OCI-LY7 (cell line): Measurements from ENCODE around the gene FAM163B.

ENCODE experiments used
- EZH2phosphoT487 ChIP-seq: fragments of 200-600 bp; sonication (generic); IDR thresholded peaks from 2 replicates; pipeline ENCODE4 v1.6.1; 2018; ENCODE audit warnings: low read depth, borderline replicate concordance, mild to moderate bottlenecking, mixed run types, antibody characterized with exemption, low read length, moderate library complexity, mixed read lengths
- TF ChIP-seq, protein P1 (sequence below): fragments of 200-600 bp; sonication (generic); conservative IDR thresholded peaks from 2 replicates; pipeline ENCODE4 v1.5.1; 2014; ENCODE audit warnings: mild to moderate bottlenecking, antibody characterized with exemption, low read length, moderate library complexity, mixed read lengths

DNA sequence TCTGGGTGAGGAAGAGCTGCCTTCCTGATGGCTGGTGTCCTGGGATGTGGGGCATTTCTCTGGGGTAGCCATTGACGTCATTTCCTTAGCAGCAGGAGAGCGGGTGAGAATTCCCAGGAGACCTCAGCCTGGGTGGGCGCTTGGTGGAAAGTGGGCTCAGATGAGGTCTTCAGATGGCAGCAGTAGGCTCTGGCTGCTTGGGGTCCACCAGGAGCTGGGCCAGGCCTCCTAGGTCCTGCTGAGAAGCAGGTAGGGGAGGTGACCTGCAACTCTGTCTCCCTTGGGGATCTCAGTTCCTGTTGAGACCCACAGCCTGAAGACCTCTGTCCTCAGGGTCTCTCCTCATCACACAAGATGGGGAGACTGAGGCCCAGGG lies 31.5 kb downstream of the FAM163B start:
- TF ChIP-seq, protein P1, sequence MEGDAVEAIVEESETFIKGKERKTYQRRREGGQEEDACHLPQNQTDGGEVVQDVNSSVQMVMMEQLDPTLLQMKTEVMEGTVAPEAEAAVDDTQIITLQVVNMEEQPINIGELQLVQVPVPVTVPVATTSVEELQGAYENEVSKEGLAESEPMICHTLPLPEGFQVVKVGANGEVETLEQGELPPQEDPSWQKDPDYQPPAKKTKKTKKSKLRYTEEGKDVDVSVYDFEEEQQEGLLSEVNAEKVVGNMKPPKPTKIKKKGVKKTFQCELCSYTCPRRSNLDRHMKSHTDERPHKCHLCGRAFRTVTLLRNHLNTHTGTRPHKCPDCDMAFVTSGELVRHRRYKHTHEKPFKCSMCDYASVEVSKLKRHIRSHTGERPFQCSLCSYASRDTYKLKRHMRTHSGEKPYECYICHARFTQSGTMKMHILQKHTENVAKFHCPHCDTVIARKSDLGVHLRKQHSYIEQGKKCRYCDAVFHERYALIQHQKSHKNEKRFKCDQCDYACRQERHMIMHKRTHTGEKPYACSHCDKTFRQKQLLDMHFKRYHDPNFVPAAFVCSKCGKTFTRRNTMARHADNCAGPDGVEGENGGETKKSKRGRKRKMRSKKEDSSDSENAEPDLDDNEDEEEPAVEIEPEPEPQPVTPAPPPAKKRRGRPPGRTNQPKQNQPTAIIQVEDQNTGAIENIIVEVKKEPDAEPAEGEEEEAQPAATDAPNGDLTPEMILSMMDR: no peak
- TF ChIP-seq EZH2phosphoT487: no peak
